Islet of Langerhans (tissue), 1 donor: ENCODE measurements around the gene ZNF628.
"Not testable (repeated sequence)": the region's sequence is repeated elsewhere in the genome, so short reads cannot be mapped to it uniquely, and the experiment has no call there.

ENCODE experiments used
- FAIRE-seq: peaks from one replicate; lab custom pipeline; 2011; peaks lifted over from hg19 to GRCh38; lab: Jason Lieb, UNC

Gene ZNF628

GRCh38 chr19:55476100-55476775, at the start of gene ZNF628:
ZNF628 (plus strand) TSS chr19:55476617; CDS start chr19:55479911, 3,294 bp downstream.
- FAIRE-seq, result no peak

GRCh38 chr19:55431183-55431582, 45.2 kb upstream of the ZNF628 start:
- no peak for FAIRE-seq

- no peak for FAIRE-seq
Measured at GRCh38 chr19:55432241-55432959, 44.0 kb upstream of the ZNF628 start.

- no peak for FAIRE-seq
Measured at GRCh38 chr19:55433292-55433691, 43.1 kb upstream of the ZNF628 start.

GRCh38 chr19:55434356-55434919, 42.0 kb upstream of the ZNF628 start:
- no peak for FAIRE-seq

- FAIRE-seq, result no peak
Measured at GRCh38 chr19:55435020-55435419, 41.4 kb upstream of the ZNF628 start.

GRCh38 chr19:55436847-55437246, 39.6 kb upstream of the ZNF628 start:
- FAIRE-seq, result no peak

GRCh38 chr19:55437410-55437809, 39.0 kb upstream of the ZNF628 start:
- no peak for FAIRE-seq

GRCh38 chr19:55439052-55439451, 37.4 kb upstream of the ZNF628 start:
- FAIRE-seq, result no peak

- FAIRE-seq, result no peak
Measured at GRCh38 chr19:55440411-55441105, 35.9 kb upstream of the ZNF628 start.

GRCh38 chr19:55441319-55441691, 35.1 kb upstream of the ZNF628 start:
- FAIRE-seq, result no peak

GRCh38 chr19:55441692-55442321, 34.6 kb upstream of the ZNF628 start:
- no peak for FAIRE-seq

GRCh38 chr19:55442372-55442961, 34.0 kb upstream of the ZNF628 start:
- no peak for FAIRE-seq

- FAIRE-seq, result no peak
Measured at GRCh38 chr19:55443045-55443823, 33.2 kb upstream of the ZNF628 start, which contains the start of gene SHISA7. SHISA7 (minus strand) TSS chr19:55443300; CDS start chr19:55442863, 437 bp downstream.

- FAIRE-seq, result no peak
Measured at GRCh38 chr19:55443824-55444480, 32.5 kb upstream of the ZNF628 start.

- FAIRE-seq, result no peak
Measured at GRCh38 chr19:55444646-55445045, 31.8 kb upstream of the ZNF628 start.

GRCh38 chr19:55446060-55446459, 30.4 kb upstream of the ZNF628 start:
- no peak for FAIRE-seq

- no peak for FAIRE-seq
Measured at GRCh38 chr19:55447421-55448174, 28.8 kb upstream of the ZNF628 start.

GRCh38 chr19:55448175-55448490, 28.3 kb upstream of the ZNF628 start:
- not testable (repeated sequence) for FAIRE-seq

GRCh38 chr19:55449469-55449868, 26.9 kb upstream of the ZNF628 start:
- no peak for FAIRE-seq
